ENCODE results near the gene KSR2.

DNA sequence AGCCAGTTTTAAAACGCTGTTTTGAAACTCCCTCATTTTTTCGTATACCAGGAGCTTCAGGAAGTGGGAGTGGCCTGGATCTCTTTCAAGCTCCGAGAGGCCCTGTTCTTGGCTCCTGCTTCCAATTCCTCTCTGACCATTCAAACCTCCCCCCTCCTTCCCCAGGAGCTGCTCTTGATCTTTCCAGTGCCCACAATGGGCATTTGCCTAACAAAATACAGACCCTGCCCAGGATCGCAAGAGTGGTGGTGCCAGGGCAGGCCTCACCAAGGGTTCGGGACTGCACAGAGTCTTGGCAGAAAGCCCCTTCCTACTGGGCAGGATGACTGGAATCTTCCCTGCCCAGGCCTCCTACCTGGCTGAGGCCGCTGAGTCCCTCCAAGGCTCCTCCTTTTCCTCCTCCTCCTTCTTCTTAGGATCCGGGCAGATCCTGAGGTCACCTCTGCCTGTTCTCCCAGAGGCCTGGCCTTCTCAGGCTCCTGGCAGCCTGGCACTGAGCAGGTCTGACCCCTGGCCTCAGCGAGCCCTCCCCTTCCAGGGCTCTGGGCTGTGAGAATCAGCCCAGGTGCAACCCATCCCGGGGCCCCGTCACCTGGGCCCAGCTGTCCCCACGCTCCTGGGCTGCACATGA, 560.5 kb downstream of the KSR2 start:
- TF ChIP-seq, protein P1, sequence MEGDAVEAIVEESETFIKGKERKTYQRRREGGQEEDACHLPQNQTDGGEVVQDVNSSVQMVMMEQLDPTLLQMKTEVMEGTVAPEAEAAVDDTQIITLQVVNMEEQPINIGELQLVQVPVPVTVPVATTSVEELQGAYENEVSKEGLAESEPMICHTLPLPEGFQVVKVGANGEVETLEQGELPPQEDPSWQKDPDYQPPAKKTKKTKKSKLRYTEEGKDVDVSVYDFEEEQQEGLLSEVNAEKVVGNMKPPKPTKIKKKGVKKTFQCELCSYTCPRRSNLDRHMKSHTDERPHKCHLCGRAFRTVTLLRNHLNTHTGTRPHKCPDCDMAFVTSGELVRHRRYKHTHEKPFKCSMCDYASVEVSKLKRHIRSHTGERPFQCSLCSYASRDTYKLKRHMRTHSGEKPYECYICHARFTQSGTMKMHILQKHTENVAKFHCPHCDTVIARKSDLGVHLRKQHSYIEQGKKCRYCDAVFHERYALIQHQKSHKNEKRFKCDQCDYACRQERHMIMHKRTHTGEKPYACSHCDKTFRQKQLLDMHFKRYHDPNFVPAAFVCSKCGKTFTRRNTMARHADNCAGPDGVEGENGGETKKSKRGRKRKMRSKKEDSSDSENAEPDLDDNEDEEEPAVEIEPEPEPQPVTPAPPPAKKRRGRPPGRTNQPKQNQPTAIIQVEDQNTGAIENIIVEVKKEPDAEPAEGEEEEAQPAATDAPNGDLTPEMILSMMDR (IDR thresholded peaks at IDR 0.05) = no peak
- no peak for TF ChIP-seq POLR2A (IDR thresholded peaks at IDR 0.05; ENCODE audit: low read depth)
- no peak for TF ChIP-seq POLR2AphosphoS5 (IDR thresholded peaks at IDR 0.05)
